Mesendoderm (in vitro differentiated cells): Measurements from ENCODE around the gene FLT4.

Experiments used
- DNase-seq: peaks from one replicate; pipeline ENCODE4 v3.0.0; 2013
- H2AK5ac ChIP-seq: 2 replicates; pipeline ENCODE4 v1.6.1; 2013; ENCODE audit warnings: low read length, inconsistent platforms
- H2BK120ac ChIP-seq: 2 replicates; pipeline ENCODE4 v1.6.1; 2013; ENCODE audit warnings: low read depth, mild to moderate bottlenecking, low read length, moderate library complexity, mixed read lengths
- H2BK15ac ChIP-seq: replicated peaks from 2 replicates; pipeline ENCODE4 v1.6.1; 2013; ENCODE audit warnings: low read depth, mild to moderate bottlenecking, moderate library complexity
- H2BK5ac ChIP-seq: 2 replicates; pipeline ENCODE4 v1.6.1; 2013; ENCODE audit warnings: low read length, inconsistent platforms
- H3K18ac ChIP-seq: 2 replicates; pipeline ENCODE4 v1.6.1; 2013; ENCODE audit warnings: mild to moderate bottlenecking, low read length, mixed read lengths
- H3K23ac ChIP-seq: one replicate; pipeline ENCODE4 v1.6.1; 2013; ENCODE audit warnings: low read length
- H3K27ac ChIP-seq: 2 replicates; pipeline ENCODE4 v1.5.1; 2013; ENCODE audit warnings: low read depth, mild to moderate bottlenecking, inconsistent platforms, low read length, moderate library complexity
- H3K27me3 ChIP-seq: 2 replicates; pipeline ENCODE4 v1.6.1; 2013; ENCODE audit warnings: low read length, control low read depth, mild to moderate bottlenecking, inconsistent platforms; ENCODE audit not compliant: insufficient read depth, poor library complexity
- H3K36me3 ChIP-seq: 2 replicates; pipeline ENCODE4 v1.6.1; 2013; ENCODE audit warnings: low read length, inconsistent platforms; ENCODE audit not compliant: control insufficient read depth, insufficient read depth
- H3K4ac ChIP-seq: one replicate; pipeline ENCODE4 v1.6.1; 2013; ENCODE audit warnings: low read depth, mild to moderate bottlenecking, low read length, moderate library complexity
- H3K4me1 ChIP-seq: 2 replicates; pipeline ENCODE4 v1.6.1; 2013; ENCODE audit warnings: low read depth, low read length, inconsistent platforms; ENCODE audit not compliant: control insufficient read depth
- H3K4me2 ChIP-seq: 2 replicates; pipeline ENCODE4 v1.6.1; 2013; ENCODE audit warnings: low read length
- H3K4me3 ChIP-seq: 2 replicates; pipeline ENCODE4 v1.5.1; 2013; ENCODE audit warnings: mild to moderate bottlenecking, low read length
- H3K56ac ChIP-seq: one replicate; pipeline ENCODE4 v1.6.1; 2013; ENCODE audit warnings: low read length
- H3K79me1 ChIP-seq: 2 replicates; pipeline ENCODE4 v1.6.1; 2013; ENCODE audit warnings: low read length, inconsistent platforms
- H3K79me2 ChIP-seq: 2 replicates; pipeline ENCODE4 v1.6.1; 2013; ENCODE audit warnings: mild to moderate bottlenecking, low read length; ENCODE audit not compliant: control insufficient read depth, insufficient read depth
- H3K9ac ChIP-seq: 2 replicates; pipeline ENCODE4 v1.6.1; 2013; ENCODE audit warnings: low read length, inconsistent platforms
- H4K5ac ChIP-seq: one replicate; pipeline ENCODE4 v1.6.1; 2013; ENCODE audit warnings: low read length
- H4K8ac ChIP-seq: one replicate; pipeline ENCODE4 v1.6.1; 2013; ENCODE audit warnings: low read depth, mild to moderate bottlenecking, control low read depth, low read length, moderate library complexity
- WGBS: extraction: QIAGEN DNeasy Blood & Tissue Kit; methylation state at CpG from one replicate; pipeline ENCODE4 v1.1.7; 2013; ENCODE audit warnings: low lambda C conversion rate, missing lambda C conversion rate; ENCODE audit not compliant: insufficient coverage; ENCODE audit errors: extremely low coverage; 5-methylcytosine and 5-hydroxymethylcytosine counted together

FLT4 gene

GRCh38 chr5:180598797-180599589 lies 50.4 kb downstream of the FLT4 start:
- Histone ChIP-seq H3K9ac (no peak overlapping the region), H3K4me2 (no peak overlapping the region), H3K18ac (no peak overlapping the region), H3K4ac (no peak overlapping the region), H3K23ac (no peak overlapping the region), H3K79me2 (no peaks in the 10 kb centered on the region), H2BK5ac (no peak overlapping the region), H4K5ac (no peak overlapping the region), H3K79me1 (no peaks in the 10 kb centered on the region), H3K56ac (no peak overlapping the region), H2BK120ac (no peak overlapping the region), H3K27me3 (no peaks in the 10 kb centered on the region), H2AK5ac (no peak overlapping the region), H3K4me3 (no peak overlapping the region), H3K27ac (no peak overlapping the region), H3K36me3 (no peaks in the 10 kb centered on the region), H3K4me1 (no peaks in the 10 kb centered on the region), H4K8ac (no peak overlapping the region), H2BK15ac (no peak overlapping the region)
- WGBS, result no CpG with 5 or more reads among the region's 16 CpGs
- no peak for DNase-seq

GRCh38 chr5:180598316-180598701 lies 51.1 kb downstream of the FLT4 start:
- Histone ChIP-seq H3K18ac (no peak overlapping the region), H3K27ac (no peak overlapping the region), H3K4me1 (no peaks in the 10 kb centered on the region), H2BK5ac (no peak overlapping the region), H3K4me2 (no peak overlapping the region), H3K23ac (no peak overlapping the region), H3K27me3 (no peaks in the 10 kb centered on the region), H2BK120ac (no peak overlapping the region), H2BK15ac (no peak overlapping the region), H3K4me3 (no peak overlapping the region), H4K5ac (no peak overlapping the region), H2AK5ac (no peak overlapping the region), H3K9ac (no peak overlapping the region), H3K56ac (no peak overlapping the region), H3K36me3 (no peaks in the 10 kb centered on the region), H3K79me2 (no peaks in the 10 kb centered on the region), H4K8ac (no peak overlapping the region), H3K4ac (no peak overlapping the region), H3K79me1 (no peaks in the 10 kb centered on the region)
- WGBS, result no CpG with 5 or more reads among the region's 9 CpGs
- DNase-seq, result no peak

GRCh38 chr5:180596668-180597231 lies 52.6 kb downstream of the FLT4 start:
- H3K27ac ChIP-seq, result no peak overlapping the region
- H2AK5ac ChIP-seq, result no peak overlapping the region
- H3K23ac ChIP-seq, result no peak overlapping the region
- no peak overlapping the region for H3K4ac ChIP-seq
- no peak overlapping the region for H2BK120ac ChIP-seq
- WGBS, result no CpG with 5 or more reads among the region's 24 CpGs
- H4K5ac ChIP-seq, result no peak overlapping the region
- DNase-seq, result no peak
- no peaks in the 10 kb centered on the region for H3K36me3 ChIP-seq
- no peak overlapping the region for H3K4me3 ChIP-seq
- H3K79me2 ChIP-seq, result no peaks in the 10 kb centered on the region
- H4K8ac ChIP-seq, result no peak overlapping the region
- no peak overlapping the region for H3K4me2 ChIP-seq
- no peak overlapping the region for H2BK15ac ChIP-seq
- H3K9ac ChIP-seq, result no peak overlapping the region
- no peaks in the 10 kb centered on the region for H3K27me3 ChIP-seq
- H3K79me1 ChIP-seq, result no peaks in the 10 kb centered on the region
- H3K4me1 ChIP-seq, result no peaks in the 10 kb centered on the region
- no peak overlapping the region for H2BK5ac ChIP-seq
- H3K18ac ChIP-seq, result no peak overlapping the region
- H3K56ac ChIP-seq, result no peak overlapping the region

- Histone ChIP-seq H3K27me3 (no peaks in the 10 kb centered on the region), H3K79me1 (no peaks in the 10 kb centered on the region), H3K4ac (no peak overlapping the region), H3K9ac (no peak overlapping the region), H2AK5ac (no peak overlapping the region), H2BK5ac (no peak overlapping the region), H2BK120ac (no peak overlapping the region), H3K56ac (no peak overlapping the region), H3K4me2 (no peak overlapping the region), H3K36me3 (no peaks in the 10 kb centered on the region), H4K5ac (no peak overlapping the region), H3K18ac (no peak overlapping the region), H3K4me3 (no peak overlapping the region), H2BK15ac (no peak overlapping the region), H3K27ac (no peak overlapping the region), H4K8ac (no peak overlapping the region), H3K23ac (no peak overlapping the region), H3K79me2 (no peaks in the 10 kb centered on the region), H3K4me1 (no peaks in the 10 kb centered on the region)
- WGBS, result no CpG with 5 or more reads among the region's 12 CpGs
- no peak for DNase-seq
These were observed 53.2 kb downstream of the FLT4 start for GRCh38 chr5:180596115-180596667.

- no peak overlapping the region for H3K4ac ChIP-seq
- H2AK5ac ChIP-seq, result no peak overlapping the region
- no peaks in the 10 kb centered on the region for H3K79me1 ChIP-seq
- no CpG with 5 or more reads among the region's 25 CpGs for WGBS
- H3K4me2 ChIP-seq, result no peak overlapping the region
- H3K18ac ChIP-seq, result no peak overlapping the region
- H3K27me3 ChIP-seq, result peaks cover 6% of the 10 kb centered on the region
- no peak overlapping the region for H3K27ac ChIP-seq
- H3K36me3 ChIP-seq, result no peaks in the 10 kb centered on the region
- no peak overlapping the region for H2BK5ac ChIP-seq
- H4K8ac ChIP-seq, result no peak overlapping the region
- H3K4me3 ChIP-seq, result no peak overlapping the region
- no peak for DNase-seq
- no peak overlapping the region for H3K9ac ChIP-seq
- H3K56ac ChIP-seq, result no peak overlapping the region
- H4K5ac ChIP-seq, result no peak overlapping the region
- no peak overlapping the region for H2BK15ac ChIP-seq
- no peaks in the 10 kb centered on the region for H3K4me1 ChIP-seq
- H3K79me2 ChIP-seq, result no peaks in the 10 kb centered on the region
- H2BK120ac ChIP-seq, result no peak overlapping the region
- H3K23ac ChIP-seq, result no peak overlapping the region
These were observed 53.9 kb downstream of the FLT4 start for GRCh38 chr5:180595381-180596114.
